ENCODE results near the gene SYP.

GRCh38 chrX:49210406-49210805, 10.4 kb upstream of the SYP start:
- TF ChIP-seq CTCF (IDR thresholded peaks at IDR 0.05) (no peak), POLR2A (IDR thresholded peaks at IDR 0.05) (no peak)
